H1 (cell line): ENCODE measurements around the gene UGGT1.

Experiments
- EZH2 ChIP-seq: fragments of 200-600 bp; sonication (generic); IDR thresholded peaks from 2 replicates; pipeline ENCODE4 v1.7.1; 2012; ENCODE audit warnings: low read depth, mild to moderate bottlenecking, moderate library complexity, low read length, inconsistent platforms; ENCODE audit not compliant: severe bottlenecking
- ZNF274 ChIP-seq: IDR thresholded peaks from 2 replicates; pipeline ENCODE4 v1.7.0; 2012; ENCODE audit warnings: low read length, borderline replicate concordance; ENCODE audit errors: extremely low read depth

GRCh38 chr2:128062571-128062970 is 28.4 kb upstream of the UGGT1 start:
- TF ChIP-seq EZH2 (no peak), ZNF274 (no peak)
